Activated CD4-positive, alpha-beta T cell treated with anti-CD3 and anti-CD28 coated beads, Interleukin-2, Interleukin-6, amounts not matched to agents 100 ng/mL and 50 ng/mL, durations not matched to agents 16 hours and 8 hours (primary cell): ENCODE measurements around the gene CAV3.
A peak's percentile ranks its signal among the peaks of the same experiment; 100 is the strongest.

Source experiments
- DNase-seq: peaks from one replicate; pipeline ENCODE4 v3.0.0-alpha.2; 2020

The CAV3 gene

GRCh38 chr3:8736436-8736835 lies 2.8 kb downstream of the CAV3 start:
- no peak for DNase-seq

GRCh38 chr3:8737301-8737700 lies 3.7 kb downstream of the CAV3 start:
- no peak for DNase-seq

GRCh38 chr3:8737823-8738222 lies 4.2 kb downstream of the CAV3 start:
- DNase-seq, result no peak

GRCh38 chr3:8738639-8739038 lies 5.0 kb downstream of the CAV3 start:
- DNase-seq, result no peak

- DNase-seq, result peak; percentile 46
Measured at GRCh38 chr3:8739757-8740504, 6.3 kb downstream of the CAV3 start.

- DNase-seq, result no peak
Measured at GRCh38 chr3:8741581-8742261, 8.1 kb downstream of the CAV3 start.

GRCh38 chr3:8743021-8743601 lies 9.5 kb downstream of the CAV3 start:
- DNase-seq, result no peak

- DNase-seq, result no peak
Measured at GRCh38 chr3:8743911-8744310, 10.3 kb downstream of the CAV3 start.

- DNase-seq, result no peak
Measured at GRCh38 chr3:8745619-8746370, 12.2 kb downstream of the CAV3 start.

GRCh38 chr3:8746780-8747345 lies 13.3 kb downstream of the CAV3 start:
- DNase-seq, result no peak

GRCh38 chr3:8749316-8749715 lies 15.7 kb downstream of the CAV3 start:
- no peak for DNase-seq

GRCh38 chr3:8752832-8753231 lies 19.2 kb downstream of the CAV3 start:
- no peak for DNase-seq

- DNase-seq, result no peak
Measured at GRCh38 chr3:8755097-8755496, 21.5 kb downstream of the CAV3 start.

GRCh38 chr3:8755564-8756237 lies 22.1 kb downstream of the CAV3 start:
- DNase-seq, result no peak

GRCh38 chr3:8756671-8757070 lies 23.1 kb downstream of the CAV3 start:
- DNase-seq, result no peak

GRCh38 chr3:8757551-8758518 lies 24.2 kb downstream of the CAV3 start:
- DNase-seq, result no peak

- no peak for DNase-seq
Measured at GRCh38 chr3:8759038-8759707, 25.6 kb downstream of the CAV3 start.

- no peak for DNase-seq
Measured at GRCh38 chr3:8760091-8760490, 26.5 kb downstream of the CAV3 start.

GRCh38 chr3:8760506-8760905 lies 26.9 kb downstream of the CAV3 start:
- DNase-seq, result no peak

- DNase-seq, result no peak
Measured at GRCh38 chr3:8761866-8762265, 28.3 kb downstream of the CAV3 start.
